ELR (cell line): ENCODE data around the gene EXOC1L.
"Not testable (repeated sequence)": the region's sequence is repeated elsewhere in the genome, so short reads cannot be mapped to it uniquely, and the experiment has no call there.

Experiments used
- DNase-seq: peaks from one replicate; pipeline ENCODE4 v3.0.0-alpha.2; 2015; ENCODE audit warnings: low read depth

The EXOC1L gene

DNA sequence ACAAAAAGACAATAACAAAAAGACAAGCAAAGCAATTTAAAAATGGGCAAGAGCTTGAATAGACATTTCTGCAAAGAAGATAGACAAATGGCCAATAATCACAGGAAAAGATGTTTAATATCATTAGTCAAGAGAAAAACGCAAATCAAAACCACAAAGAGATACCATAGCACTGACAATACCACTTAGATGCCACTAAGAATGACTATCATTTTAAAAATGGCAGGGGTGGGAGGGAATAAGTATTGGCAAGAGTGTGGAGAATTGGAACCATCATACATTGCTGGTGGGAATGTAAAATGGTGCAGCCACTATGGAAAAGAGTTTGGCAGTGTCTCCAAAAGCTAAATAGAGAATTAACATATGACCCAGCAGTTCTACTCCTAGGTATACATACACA, 18.8 kb downstream of the EXOC1L start:
- DNase-seq, result peak; percentile 46

DNA sequence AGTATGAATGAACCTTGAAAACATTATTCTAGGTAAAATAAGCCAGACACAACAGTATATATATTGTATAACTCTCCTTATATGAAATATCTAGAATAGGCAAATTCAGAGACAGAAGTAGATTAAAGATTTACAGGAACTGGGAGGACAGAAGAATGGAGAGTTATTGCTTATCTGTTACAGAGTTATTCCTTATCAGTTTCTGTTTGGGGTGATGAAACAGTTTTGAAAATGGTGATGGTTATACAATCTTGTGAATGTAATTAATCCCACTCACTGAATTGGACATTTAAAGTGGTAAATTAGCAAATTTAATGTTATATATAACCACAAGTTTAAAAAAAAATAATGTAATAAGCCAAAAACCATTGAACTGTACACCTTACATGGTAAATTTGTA, 19.4 kb downstream of the EXOC1L start:
- DNase-seq, result no peak

DNA sequence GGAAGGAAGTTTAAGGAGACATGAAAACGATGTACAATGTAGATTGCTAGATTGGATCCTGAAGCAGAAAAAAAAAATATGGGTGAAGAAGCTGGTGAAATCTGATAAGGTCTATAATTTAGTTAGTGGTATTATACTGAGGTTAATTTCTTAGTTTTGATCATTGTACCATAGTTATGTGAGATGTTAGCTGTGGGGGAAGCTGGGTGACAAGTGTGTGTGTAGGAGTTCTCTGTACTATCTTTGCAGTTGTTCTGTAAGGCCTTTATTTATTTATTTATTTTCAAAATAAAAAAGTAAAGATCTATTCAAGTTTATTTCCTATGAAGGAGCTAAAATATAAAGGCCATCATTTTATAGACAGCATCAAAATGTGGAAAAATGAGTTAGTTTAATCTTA, 21.4 kb downstream of the EXOC1L start:
- DNase-seq, result no peak

DNA sequence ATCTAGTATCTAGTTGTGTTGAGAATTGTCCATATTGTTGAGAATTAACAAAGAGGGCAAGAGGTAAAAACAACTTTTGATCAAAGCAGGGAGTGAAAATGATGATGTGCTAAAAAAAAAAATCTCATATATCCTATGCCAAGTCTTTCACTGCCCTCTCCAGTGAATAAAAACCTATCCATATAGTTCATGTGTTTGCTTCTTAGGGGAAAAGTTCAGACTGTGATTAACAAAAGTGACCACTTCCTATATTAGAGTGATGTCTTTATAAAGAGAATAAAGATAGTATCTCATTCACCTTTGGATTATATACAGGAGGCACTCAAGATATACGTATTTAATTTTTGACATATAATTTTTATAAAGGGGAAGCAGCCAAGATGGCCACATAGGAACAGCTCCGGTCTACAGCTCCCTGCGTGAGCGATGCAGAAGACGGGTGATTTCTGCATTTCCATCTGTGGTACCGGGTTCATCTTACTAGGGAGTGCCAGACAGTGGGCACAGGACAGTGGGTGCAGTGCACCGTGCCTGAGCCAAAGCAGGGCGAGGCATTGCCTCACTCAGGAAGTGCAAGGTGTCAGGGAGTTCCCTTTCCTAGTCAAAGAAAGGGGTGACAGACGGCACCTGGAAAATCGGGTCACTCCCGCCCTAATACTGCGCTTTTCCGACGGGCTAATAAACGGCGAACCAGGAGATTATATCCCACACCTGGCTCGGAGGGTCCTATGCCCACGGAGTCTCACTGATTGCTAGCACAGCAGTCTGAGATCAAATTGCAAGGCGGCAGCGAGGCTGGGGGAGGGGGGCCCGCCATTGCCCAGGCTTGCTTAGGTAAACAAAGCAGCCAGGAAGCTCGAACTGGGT, 22.0 kb downstream of the EXOC1L start:
- DNase-seq, result not testable (repeated sequence)

DNA sequence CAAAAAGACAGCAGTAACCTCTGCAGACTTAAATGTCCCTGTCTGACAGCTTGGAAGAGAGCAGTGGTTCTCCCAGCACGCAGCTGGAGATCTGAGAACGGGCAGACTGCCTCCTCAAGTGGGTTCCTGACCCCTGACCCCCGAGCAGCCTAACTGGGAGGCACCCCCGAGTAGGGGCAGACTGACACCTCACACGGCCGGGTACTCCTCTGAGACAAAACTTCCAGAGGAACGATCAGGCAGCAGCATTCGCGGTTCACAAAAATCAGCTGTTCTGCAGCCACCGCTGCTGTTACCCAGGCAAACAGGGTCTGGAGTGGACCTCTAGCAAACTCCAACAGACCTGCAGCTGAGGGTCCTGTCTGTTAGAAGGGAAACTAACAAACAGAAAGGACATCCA, 22.7 kb downstream of the EXOC1L start:
- not testable (repeated sequence) for DNase-seq

DNA sequence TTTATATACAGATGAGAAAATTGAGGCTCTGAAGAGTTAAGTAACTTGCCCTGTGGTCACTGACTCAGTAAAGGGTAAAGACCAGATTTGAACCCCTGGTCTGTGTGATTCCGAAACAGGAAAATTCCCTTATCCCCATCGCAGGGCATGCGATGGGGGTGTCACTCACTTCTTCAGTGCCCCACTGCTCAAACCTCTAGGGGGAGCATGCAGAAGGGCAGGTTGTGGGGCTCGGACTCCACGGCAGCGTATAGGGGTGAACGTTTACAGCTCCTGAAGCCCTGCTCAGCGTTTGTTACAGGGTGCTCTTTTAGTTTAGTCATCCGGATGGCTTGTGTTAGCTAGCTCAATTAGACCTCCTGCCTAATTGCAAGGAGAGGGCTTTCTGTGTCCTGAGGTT, 30.1 kb downstream of the EXOC1L start:
- DNase-seq, result no peak

DNA sequence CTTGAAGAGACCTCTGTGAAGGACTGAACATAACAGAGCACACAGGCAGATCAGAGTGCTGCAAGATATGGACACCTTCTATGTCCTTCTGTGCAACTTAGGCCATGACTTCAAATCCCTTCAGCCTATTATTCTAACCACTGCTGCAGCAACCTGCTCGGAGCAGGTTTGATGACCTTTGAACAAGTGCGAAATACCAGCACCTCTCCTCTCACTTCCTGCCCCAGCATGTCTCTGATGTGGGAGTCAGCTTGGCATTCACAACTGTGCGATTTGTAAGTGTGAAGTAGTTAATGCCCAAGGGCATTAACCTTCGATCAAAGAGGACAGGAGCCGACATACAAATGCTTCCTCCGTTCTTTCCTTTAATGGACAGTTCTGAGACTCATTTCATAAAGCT, 32.3 kb downstream of the EXOC1L start:
- DNase-seq, result no peak

DNA sequence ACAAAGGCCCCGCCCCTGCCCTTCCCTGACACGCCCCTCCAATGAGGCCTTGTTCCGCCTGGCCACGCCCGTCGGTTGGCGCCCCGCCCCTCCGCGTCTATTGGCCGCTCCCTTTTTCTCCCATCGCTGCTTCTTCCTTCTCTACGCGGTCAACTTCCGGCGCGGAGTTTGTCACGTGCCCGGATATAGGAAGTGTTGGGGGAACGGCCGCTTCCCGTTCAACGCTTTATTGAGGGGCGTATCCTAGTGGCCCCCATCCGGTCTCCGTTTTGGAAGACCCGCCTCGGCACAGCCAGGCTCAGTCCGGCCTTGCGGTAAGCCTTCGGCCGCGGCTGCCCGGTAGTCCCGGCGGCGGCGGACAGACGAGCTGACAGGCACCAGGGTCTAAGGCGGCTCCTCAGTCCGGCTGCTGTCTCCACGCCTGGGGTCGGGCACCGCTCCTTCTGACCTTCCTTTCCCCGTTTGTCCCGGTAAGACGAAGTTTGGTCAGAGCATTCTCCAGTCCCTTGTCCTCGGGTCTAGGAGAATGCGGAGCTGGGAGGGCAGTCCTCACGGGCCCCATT, 34.0 kb downstream of the EXOC1L start, which contains the start of gene EXOC1:
EXOC1 (plus strand) TSS at position 165 of the 563 bp plus-strand sequence. CDS start 4,676 bp downstream, outside the sequence.
- peak; percentile 98 for DNase-seq

DNA sequence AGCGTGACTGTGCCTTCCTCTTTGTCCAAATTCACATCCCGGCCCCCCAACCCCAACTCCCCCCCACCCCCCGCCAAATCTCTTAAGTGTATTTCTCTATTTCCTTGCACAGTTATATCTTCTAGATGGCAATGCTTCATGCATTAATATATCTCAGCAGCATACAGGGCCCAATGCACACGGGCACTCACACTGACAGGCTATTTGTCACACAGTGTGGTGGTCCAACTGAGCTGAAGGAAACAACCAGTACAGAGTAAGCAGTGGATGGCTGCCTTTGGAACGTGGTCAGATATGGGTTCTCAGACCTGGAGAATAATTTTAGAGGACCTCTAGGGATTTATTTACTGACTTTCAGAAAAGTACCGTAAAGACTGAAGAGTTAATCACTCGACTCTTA, 34.5 kb downstream of the EXOC1L start:
- peak; percentile 36 for DNase-seq

DNA sequence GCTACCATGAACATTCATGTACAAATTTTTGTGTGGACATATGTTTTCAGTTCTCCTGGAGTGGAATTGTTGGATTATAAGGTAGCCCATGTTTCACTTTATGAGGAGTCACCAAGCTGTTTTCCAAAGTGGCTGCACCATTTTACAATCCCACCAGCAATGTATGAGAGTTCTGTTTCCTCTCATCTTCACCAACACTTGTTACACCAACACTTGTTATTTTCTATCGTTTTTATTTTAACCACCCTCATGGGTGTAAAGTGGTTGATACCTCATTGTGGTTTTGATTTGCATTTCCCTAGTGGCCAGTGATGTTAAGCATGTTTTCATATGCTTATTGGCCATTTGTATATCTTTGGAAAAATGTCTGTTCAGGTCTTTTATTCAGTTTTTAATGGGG, 38.0 kb downstream of the EXOC1L start:
- no peak for DNase-seq

DNA sequence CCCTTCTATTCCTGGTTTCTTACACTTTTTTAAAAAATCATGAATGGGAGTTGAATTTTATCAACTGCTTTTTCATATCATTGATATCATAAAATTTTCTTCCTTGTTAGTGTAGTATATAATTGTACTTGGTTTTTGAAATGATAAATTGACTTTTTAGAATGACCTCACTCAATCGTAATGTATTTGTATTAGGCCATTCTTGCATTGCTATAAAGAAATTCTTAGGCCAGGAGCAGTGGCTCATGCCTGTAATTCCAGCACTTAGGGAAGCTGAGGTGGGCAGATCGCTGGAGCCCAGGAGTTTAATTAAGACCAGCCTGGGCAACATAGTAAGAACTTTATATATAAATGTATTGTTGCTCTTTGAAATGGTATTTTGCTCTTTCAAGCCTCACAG, 40.1 kb downstream of the EXOC1L start:
- DNase-seq, result no peak

DNA sequence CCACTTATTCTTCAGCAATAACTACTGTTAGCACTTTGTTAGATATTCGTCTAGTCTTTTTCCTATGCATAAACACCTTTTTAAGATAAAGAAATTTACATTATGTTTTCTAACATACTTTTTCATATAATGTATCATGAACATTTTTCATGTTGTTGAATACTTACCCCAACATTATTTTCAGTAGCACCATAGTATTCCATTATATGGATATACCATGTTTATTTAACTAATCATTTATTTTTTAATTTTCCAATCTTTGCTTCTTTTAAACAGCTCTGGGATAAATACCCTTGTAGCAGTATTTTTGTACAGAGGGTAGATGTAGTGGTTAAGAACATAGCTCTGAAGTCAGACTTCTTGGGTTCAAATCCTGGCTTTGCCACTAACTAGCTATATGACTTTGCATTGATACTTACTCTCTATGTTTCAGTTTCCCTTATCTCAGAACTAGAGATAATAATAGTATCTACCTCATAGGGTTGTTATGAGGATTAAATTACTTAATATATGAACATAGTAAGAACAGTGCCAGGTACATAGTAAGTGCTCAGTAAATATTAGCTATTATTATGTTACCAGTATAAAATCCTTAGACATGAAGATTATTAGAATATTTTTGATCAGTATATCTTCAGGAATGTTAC, 45.1 kb downstream of the EXOC1L start:
- no peak for DNase-seq

DNA sequence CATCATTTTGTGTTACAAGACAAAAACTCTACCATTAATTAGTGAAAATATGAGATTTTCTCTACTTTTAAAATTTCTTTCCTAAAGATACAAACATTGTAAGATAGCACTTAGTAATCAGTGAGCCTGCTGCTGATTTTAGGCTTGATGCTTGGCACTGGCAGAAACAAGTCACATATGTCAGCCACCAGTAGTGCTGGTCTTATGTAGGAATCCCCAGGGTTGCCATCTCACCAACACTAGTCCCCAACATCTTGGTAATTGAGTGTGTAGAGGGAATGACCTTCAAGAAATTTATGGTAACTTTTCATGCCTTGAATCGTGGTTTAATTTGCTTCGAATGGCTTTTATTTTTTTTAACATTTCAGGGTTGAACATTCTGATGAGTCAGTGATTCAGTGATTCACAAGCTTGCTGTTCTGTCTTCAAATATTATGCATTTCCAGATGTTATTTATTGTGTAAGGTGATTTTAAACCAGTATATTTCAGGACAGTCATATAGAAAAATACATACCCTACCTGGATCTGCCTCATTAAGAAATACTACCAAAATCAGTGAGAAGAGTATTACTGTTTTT, 45.7 kb downstream of the EXOC1L start:
- DNase-seq, result peak; percentile 71

DNA sequence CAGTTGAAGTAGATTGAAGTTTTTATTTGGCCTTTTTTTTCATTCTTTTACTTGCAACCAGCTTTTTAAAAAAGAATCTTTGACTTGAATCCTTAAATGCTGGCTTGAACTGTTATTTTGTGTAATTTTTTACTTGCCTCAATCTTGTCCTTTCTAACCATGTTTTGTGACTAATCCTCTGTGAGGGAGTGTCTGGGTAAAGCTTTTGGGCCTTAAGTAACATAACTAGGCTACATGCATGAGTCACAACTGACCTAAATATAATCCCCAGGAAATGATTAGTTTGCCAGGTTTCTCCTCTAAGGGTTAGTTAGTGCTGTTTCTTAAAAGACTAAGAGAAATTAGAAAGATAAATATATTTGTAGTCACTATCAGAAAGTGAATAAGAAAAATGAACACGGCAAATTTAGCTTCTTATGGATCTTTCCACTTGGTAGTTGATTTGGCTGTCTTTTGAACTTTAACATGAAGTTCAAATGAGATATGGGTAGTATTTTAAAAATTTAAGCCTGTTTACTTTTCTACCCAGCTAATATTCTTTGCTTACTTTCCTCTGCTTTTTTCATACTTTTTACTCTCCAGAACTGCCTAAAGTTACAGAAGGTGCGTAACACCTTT, 46.8 kb downstream of the EXOC1L start:
- peak; percentile 94 for DNase-seq

DNA sequence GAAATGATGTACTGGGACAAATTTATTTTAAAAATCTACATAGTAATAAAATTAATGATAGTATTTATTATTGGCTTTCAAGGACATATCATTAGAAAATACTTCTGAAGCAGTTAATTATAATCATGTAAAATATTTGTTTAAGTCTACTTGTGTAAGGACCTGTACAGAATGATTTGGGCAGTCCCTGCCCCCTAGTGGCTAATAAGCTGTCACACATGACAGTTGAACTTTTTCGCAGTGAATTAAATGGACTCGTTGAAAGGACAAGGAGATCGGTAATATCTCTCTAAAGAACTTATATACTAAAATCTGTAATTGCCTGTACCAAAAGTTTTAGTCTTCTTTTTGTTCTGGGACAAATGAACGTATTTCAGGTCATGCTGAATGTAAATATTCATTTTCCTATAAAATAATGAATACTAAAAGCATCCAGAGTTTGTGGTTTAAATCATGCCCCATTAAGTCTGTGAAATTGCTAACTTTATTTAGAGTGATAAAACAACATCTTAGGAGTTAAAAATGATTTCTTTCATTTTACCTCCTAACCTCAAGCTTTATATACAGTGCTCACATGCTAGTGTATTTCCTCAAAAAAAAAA, 47.5 kb downstream of the EXOC1L start:
- peak; percentile 76 for DNase-seq

DNA sequence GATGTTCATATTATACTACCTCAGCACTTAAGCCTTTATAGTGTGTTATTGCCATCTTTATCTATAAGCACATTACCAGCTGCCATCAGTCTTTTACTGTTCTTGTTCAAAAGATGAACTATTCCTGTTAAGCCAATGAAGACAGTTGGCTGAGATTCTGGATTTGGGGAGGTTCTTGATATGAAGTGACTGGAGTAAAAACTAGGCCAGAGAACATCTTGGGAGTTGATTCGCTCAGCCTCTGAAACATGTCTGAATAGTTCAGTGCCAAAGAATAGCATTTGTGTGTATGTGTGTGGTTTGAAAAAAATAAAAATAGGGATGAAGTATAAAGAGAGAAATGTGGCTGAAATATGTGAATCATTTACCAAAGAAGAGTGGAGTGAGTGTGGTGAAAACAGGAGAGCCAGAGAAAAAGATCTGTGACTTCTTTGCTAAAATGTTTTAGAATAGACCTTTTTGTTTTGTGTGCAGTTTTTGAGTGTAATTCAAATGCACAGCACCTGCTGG, 49.0 kb downstream of the EXOC1L start:
- no peak for DNase-seq

DNA sequence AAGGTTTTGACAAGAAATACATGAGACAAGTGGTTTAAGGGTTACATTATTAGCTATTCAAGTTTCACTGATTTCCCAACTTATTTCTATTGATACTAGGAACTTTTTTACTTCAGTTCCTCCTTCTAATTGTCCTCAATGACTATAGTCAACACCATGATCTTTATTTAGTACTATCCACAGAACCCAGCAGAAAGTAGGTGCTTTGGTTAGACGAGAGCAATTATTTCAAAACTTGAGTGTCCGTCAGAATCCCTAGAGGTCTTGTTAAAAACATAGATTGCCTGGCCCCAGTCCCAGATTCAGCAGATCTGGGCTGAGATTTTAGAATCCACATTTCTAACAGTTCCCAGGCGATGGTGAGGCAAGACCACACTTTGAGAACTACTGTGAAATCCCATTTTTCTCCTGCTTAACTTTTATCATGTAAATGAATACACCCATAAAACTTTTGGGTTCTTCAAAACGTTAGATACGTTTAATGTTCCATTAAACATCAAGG, 51.8 kb downstream of the EXOC1L start:
- no peak for DNase-seq

DNA sequence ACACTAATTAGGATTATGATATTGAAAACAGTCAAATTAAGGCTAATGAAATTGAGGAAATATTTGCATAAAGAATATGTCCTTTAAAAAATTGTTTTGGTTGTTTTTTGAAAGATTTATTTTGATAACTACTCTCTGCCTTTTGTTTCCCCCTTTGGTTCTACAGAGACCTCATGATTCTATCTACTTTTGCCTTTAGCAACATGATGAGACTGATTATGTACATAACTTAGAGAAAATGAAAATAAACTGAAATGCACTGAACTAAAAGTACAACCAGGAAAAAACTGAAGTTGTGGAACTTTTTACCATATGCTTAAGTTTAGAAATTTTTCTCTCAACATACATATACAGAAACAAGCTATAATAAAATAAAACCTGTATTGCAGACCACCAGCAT, 55.2 kb downstream of the EXOC1L start:
- no peak for DNase-seq

DNA sequence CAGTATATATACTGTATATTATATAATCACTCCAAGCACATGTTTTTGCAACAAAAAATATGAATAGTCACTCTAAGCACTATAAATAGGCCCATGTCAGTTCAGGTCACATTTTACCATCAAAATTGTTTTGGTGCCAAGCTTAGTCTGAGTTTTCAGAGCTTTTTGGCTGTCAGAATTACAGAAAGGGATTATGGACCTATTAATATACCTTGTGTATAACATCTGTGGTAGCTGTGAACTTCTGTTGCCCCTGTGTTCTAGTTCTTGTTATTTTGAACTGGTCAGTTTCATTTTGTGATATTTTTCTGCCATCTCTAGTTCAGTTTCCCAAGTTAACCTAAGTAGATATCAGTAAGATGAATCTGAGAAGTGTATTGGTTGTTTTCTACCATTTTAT, 56.8 kb downstream of the EXOC1L start:
- no peak for DNase-seq

DNA sequence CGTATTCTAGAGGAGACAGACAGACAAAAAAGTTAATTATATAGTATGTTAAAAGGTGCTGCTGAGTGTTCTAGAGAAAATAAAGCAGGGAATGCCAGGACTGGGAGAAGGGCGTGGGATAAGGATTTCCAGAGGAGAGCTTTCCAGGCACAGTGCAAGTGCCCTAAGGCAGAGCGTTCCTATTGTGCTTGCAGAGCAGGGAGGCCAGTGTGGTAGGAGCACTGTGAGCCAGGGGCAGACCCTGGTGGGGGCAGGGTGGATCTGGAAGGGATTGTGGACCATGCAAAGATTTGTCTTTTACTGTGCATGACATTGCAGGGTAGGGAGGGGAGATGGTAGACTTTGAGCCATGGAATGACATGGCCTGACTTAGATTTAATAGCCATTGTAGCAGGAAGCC, 59.6 kb downstream of the EXOC1L start:
- DNase-seq, result no peak

DNA sequence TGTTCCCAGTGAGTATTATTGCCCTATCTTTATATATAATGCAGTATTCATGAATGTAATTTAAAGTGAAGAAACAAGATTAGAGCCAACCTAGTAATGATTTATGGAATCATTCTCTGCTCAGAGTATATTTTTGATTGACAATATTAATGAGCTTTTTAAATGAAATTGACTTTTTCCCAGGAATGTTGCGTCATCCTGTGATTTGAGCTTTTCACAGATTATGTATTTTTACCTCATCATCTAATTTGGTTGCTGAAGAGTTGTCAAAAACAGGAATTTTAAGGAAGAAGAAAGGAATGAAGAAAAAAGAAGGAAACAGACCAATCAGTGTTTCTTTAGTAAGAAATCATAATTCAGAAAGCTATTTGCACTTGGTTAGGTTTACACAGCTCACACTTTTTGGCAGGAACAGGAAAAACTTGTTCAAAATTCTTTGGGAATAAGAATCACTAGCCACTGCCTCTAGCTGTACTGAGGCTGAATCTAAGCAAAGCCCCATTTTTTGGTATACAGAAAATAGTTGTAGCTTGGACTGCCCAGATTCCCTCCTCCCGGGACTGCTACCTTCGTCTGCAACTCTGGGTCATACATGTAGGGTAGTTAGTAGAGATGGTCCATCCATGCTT, 61.2 kb downstream of the EXOC1L start:
- no peak for DNase-seq
